DND-41 (cell line): ENCODE measurements around the gene EYS.

Experiments
- ATAC-seq: fragments of 200-7000 bp; cut with Tn5 transposase; 3 replicates; pipeline ENCODE4 v1.9.1; 2021; ENCODE audit warnings: low read depth; ENCODE audit not compliant: insufficient read depth
- DNase-seq: peaks from one replicate; pipeline ENCODE4 v3.0.0-alpha.2; 2020
- H2AFZ ChIP-seq: 2 replicates; pipeline ENCODE4 v1.6.0; 2012; ENCODE audit warnings: low read depth, low read length
- H3K27ac ChIP-seq: 2 replicates; pipeline ENCODE4 v1.5.1; 2012; ENCODE audit warnings: low read length, inconsistent platforms
- H3K27me3 ChIP-seq: fragments of 200-600 bp; sonication (generic); 2 replicates; pipeline ENCODE4 v1.6.0; 2012; ENCODE audit warnings: low read length, mild to moderate bottlenecking, inconsistent platforms; ENCODE audit not compliant: insufficient read depth, poor library complexity
- H3K36me3 ChIP-seq: 2 replicates; pipeline ENCODE4 v1.5.1; 2012; ENCODE audit warnings: low read length, inconsistent platforms; ENCODE audit not compliant: insufficient read depth
- H3K4me1 ChIP-seq: 2 replicates; pipeline ENCODE4 v1.5.1; 2012; ENCODE audit warnings: mild to moderate bottlenecking, low read length; ENCODE audit not compliant: insufficient read depth
- H3K4me2 ChIP-seq: 2 replicates; pipeline ENCODE4 v1.6.0; 2012; ENCODE audit warnings: mild to moderate bottlenecking, moderate library complexity, low read length, inconsistent platforms; ENCODE audit not compliant: insufficient read depth
- H3K4me3 ChIP-seq, 2 experiments: fragments of 200-600 bp in 1 of 2; shearing (Covaris generic) in 1 of 2; 2 replicates each; pipeline ENCODE4 v1.5.1; 2012 to 2016; ENCODE audit warnings: inconsistent platforms in 2 of 2, low read length in 2 of 2, mild to moderate bottlenecking in 2 of 2, low read depth in 1 of 2, moderate library complexity in 1 of 2
- H3K79me2 ChIP-seq: 2 replicates; pipeline ENCODE4 v1.6.0; 2012; ENCODE audit warnings: low read length, inconsistent platforms; ENCODE audit not compliant: insufficient read depth
- H3K9ac ChIP-seq: 2 replicates; pipeline ENCODE4 v1.6.0; 2012; ENCODE audit warnings: low read depth, mild to moderate bottlenecking, inconsistent platforms, low read length, moderate library complexity
- H3K9me3 ChIP-seq: 2 replicates; pipeline ENCODE4 v1.5.1; 2012; ENCODE audit warnings: low read length, moderate library complexity, mild to moderate bottlenecking, inconsistent platforms; ENCODE audit not compliant: insufficient read depth, severe bottlenecking
- H4K20me1 ChIP-seq: 2 replicates; pipeline ENCODE4 v1.6.0; 2012; ENCODE audit warnings: low read length; ENCODE audit not compliant: insufficient read depth
- CTCF ChIP-seq: IDR thresholded peaks from 2 replicates; pipeline ENCODE4 v1.5.1; 2012; ENCODE audit warnings: borderline replicate concordance, low read length, moderate library complexity, mild to moderate bottlenecking; ENCODE audit not compliant: poor library complexity, severe bottlenecking; ENCODE audit errors: extremely low read depth
- EZH2 ChIP-seq: IDR thresholded peaks from 3 replicates; pipeline ENCODE4 v1.6.1; 2012; ENCODE audit warnings: borderline replicate concordance, low read depth, mild to moderate bottlenecking, moderate library complexity, low read length, inconsistent platforms; ENCODE audit not compliant: severe bottlenecking

EYS gene

GRCh38 chr6:64294034-64294433 lies 1413.0 kb downstream of the EYS start:
- H4K20me1 ChIP-seq, result no peaks in the 10 kb centered on the region
- no peak overlapping the region for H3K4me2 ChIP-seq
- H2AFZ ChIP-seq, result no peak overlapping the region

GRCh38 chr6:64293298-64293697 lies 1413.7 kb downstream of the EYS start:
- no peaks in the 10 kb centered on the region for H3K4me1 ChIP-seq
- no peak for TF ChIP-seq CTCF
- no peak for TF ChIP-seq EZH2
- H2AFZ ChIP-seq, result no peak overlapping the region
- ATAC-seq (no peak), DNase-seq (no peak)
- H4K20me1 ChIP-seq, result no peaks in the 10 kb centered on the region
- H3K4me2 ChIP-seq, result no peak overlapping the region
- H3K27ac ChIP-seq, result no peak overlapping the region
- no peaks in the 10 kb centered on the region for H3K27me3 ChIP-seq
- H3K9me3 ChIP-seq, result no peaks in the 10 kb centered on the region
- no peak overlapping the region for H3K4me3 ChIP-seq
- H3K36me3 ChIP-seq, result no peaks in the 10 kb centered on the region
- H3K79me2 ChIP-seq, result no peaks in the 10 kb centered on the region
- no peak overlapping the region for H3K9ac ChIP-seq

More at GRCh38 chr6:64294034-64294433, 1413.0 kb downstream of the EYS start:
- DNase-seq (no peak), ATAC-seq (no peak)
- TF ChIP-seq CTCF (no peak), EZH2 (no peak)
- no peak overlapping the region for H3K9ac ChIP-seq
- no peaks in the 10 kb centered on the region for H3K27me3 ChIP-seq
- H3K79me2 ChIP-seq, result no peaks in the 10 kb centered on the region
- no peak overlapping the region for H3K27ac ChIP-seq
- no peaks in the 10 kb centered on the region for H3K9me3 ChIP-seq
- H3K36me3 ChIP-seq, result no peaks in the 10 kb centered on the region
- H3K4me3 ChIP-seq, result no peak overlapping the region
- H3K4me1 ChIP-seq, result no peaks in the 10 kb centered on the region

- no peaks in the 10 kb centered on the region for H3K79me2 ChIP-seq
- H3K4me3 ChIP-seq, result no peak overlapping the region
- no peaks in the 10 kb centered on the region for H3K36me3 ChIP-seq
- H2AFZ ChIP-seq, result no peak overlapping the region
- no peaks in the 10 kb centered on the region for H3K9me3 ChIP-seq
- no peak for DNase-seq
- H3K27me3 ChIP-seq, result no peaks in the 10 kb centered on the region
- no peak overlapping the region for H3K9ac ChIP-seq
- no peaks in the 10 kb centered on the region for H3K4me1 ChIP-seq
- ATAC-seq, result no peak
- TF ChIP-seq EZH2 (no peak), CTCF (no peak)
- H3K4me2 ChIP-seq, result no peak overlapping the region
- H4K20me1 ChIP-seq, result no peaks in the 10 kb centered on the region
- H3K27ac ChIP-seq, result no peak overlapping the region
Observed at GRCh38 chr6:64290867-64291266, 1416.2 kb downstream of the EYS start.

GRCh38 chr6:64289931-64290330 lies 1417.1 kb downstream of the EYS start:
- DNase-seq, result no peak
- no peak overlapping the region for H3K9ac ChIP-seq
- H3K27me3 ChIP-seq, result no peaks in the 10 kb centered on the region
- ATAC-seq, result no peak
- no peak overlapping the region for H3K4me3 ChIP-seq
- no peaks in the 10 kb centered on the region for H3K36me3 ChIP-seq
- no peaks in the 10 kb centered on the region for H3K9me3 ChIP-seq
- H3K27ac ChIP-seq, result no peak overlapping the region
- TF ChIP-seq EZH2 (no peak), CTCF (no peak)
- no peak overlapping the region for H3K4me2 ChIP-seq
- no peaks in the 10 kb centered on the region for H3K79me2 ChIP-seq
- H2AFZ ChIP-seq, result no peak overlapping the region
- no peaks in the 10 kb centered on the region for H4K20me1 ChIP-seq
- H3K4me1 ChIP-seq, result no peaks in the 10 kb centered on the region
